ENCODE measurements around the gene TMEM209. TPM values are rescaled to one million over a fixed set of nuclear protein-coding genes. Genes with fewer than 3 reads are reported as not detected.

Gene TMEM209
- total RNA-seq, 1 donor from 2014 or later = 14.8 TPM

DNA sequence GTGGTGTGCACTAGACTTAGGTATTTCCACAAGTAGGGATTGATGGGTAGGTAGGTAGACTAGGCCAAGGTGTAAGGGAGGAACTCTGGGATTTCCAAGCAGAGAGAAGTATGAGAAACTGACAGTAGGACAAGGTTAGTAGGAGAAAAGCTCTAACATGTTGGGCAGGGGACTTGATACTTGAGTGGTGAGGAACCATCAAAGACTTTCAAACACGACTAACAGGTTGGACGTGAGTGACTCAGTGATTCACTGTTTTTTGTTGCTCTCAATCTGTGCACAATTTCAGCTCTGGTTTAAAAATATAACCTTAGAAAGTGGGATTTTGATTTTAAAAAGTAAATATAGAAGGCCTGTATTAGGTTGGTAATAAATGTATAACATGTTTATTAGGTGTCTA lies 90.4 kb downstream of the TMEM209 start:
- Mint-ChIP-seq H3K27ac (ENCODE audit: unreplicated experiment) (no peak overlapping the region), H3K4me3 (ENCODE audit: unreplicated experiment) (no peak overlapping the region), H3K36me3 (ENCODE audit: low read depth) (peaks cover 14% of the 10 kb centered on the region), H3K9me3 (ENCODE audit: low read depth) (peaks cover 6% of the 10 kb centered on the region), H3K27me3 (ENCODE audit: low read depth) (no peaks in the 10 kb centered on the region), H3K4me1 (ENCODE audit: low read depth) (no peaks in the 10 kb centered on the region)
- TF ChIP-seq, protein P1, sequence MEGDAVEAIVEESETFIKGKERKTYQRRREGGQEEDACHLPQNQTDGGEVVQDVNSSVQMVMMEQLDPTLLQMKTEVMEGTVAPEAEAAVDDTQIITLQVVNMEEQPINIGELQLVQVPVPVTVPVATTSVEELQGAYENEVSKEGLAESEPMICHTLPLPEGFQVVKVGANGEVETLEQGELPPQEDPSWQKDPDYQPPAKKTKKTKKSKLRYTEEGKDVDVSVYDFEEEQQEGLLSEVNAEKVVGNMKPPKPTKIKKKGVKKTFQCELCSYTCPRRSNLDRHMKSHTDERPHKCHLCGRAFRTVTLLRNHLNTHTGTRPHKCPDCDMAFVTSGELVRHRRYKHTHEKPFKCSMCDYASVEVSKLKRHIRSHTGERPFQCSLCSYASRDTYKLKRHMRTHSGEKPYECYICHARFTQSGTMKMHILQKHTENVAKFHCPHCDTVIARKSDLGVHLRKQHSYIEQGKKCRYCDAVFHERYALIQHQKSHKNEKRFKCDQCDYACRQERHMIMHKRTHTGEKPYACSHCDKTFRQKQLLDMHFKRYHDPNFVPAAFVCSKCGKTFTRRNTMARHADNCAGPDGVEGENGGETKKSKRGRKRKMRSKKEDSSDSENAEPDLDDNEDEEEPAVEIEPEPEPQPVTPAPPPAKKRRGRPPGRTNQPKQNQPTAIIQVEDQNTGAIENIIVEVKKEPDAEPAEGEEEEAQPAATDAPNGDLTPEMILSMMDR (IDR thresholded peaks at IDR 0.05) = no peak
- DNase-seq (ENCODE audit: low spot score) = no peak

Other genes with a start within 250 kb of the TMEM209 start
- gene ZC3HC1, start 154.0 kb downstream of the TMEM209 start, total RNA-seq = 12.0 to 15.9 TPM (median 14.7 TPM) in 3 replicates
- gene KLHDC10, start 134.9 kb downstream of the TMEM209 start, total RNA-seq = 28.0 to 32.2 TPM (median 28.0 TPM) in 3 replicates
- not detected in 3 replicates for gene SSMEM1, start 2.5 kb upstream of the TMEM209 start, total RNA-seq
- gene CPA2, start 61.5 kb upstream of the TMEM209 start, total RNA-seq = not detected in 3 replicates
- gene CPA4, start 87.8 kb upstream of the TMEM209 start, total RNA-seq = 2.1 to 10.3 TPM (median 7.9 TPM) in 3 replicates
- gene CPA5, start 139.4 kb upstream of the TMEM209 start, total RNA-seq = not detected in 3 replicates
- gene CPA1, start 175.1 kb upstream of the TMEM209 start, total RNA-seq = 0.20 TPM in 1 of 3 replicates, not detected in the others
- 10.3 to 13.9 TPM (median 10.4 TPM) in 3 replicates for gene CEP41, start 235.6 kb upstream of the TMEM209 start, total RNA-seq

Measured in chondrocyte (in vitro differentiated cells).